ENCODE data around the gene ZNF362. TPM values are rescaled to one million over a fixed set of nuclear protein-coding genes. Genes with fewer than 3 reads are reported as not detected.

The ZNF362 gene
- total and polyA plus RNA-seq, 10 of the 15 experiments (the other 5 are each of a cell fraction or from before 2014, with no cell fraction given) = 0.74 to 22.8 (median 7.4) TPM

DNA sequence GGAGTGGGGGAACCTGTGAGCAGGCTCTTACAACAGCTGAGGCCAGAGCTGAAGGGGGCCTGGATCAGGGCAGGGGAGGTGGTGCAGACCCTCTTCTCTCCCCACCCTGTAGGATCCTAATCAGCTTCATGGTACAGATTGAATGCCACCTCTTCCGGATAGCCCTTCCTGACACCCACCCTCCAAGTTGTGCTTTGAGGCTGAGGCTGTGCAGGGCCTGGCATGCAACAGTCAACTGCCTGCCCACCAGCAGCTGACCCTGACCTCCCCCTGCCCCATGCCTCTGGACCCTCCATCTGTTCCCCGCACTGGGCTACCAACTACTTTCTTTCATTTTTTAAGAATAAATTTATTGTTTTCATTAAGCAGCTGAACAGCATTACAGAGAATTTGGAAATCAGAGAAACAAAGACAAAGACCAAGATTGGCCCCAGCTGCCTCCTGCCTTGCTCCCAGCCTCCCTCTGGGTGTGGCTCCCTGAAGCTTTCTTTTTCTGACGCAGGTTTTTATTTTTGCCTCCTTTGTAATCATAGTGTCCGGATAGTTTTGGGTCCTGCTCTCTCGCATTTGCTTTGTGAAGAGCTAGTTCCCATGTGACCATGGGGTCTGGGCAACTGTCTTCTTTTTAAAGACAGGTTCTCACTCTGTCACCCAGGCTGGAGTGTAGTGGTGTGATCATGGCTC lies 12.8 kb downstream of the ZNF362 start:
- Histone ChIP-seq H3K27me3 (replicated peaks in 1 of 2; ENCODE audit: control insufficient read depth in 2 of 2, insufficient read depth in 2 of 2, low read length in 1 of 2) (no peaks in the 10 kb centered on the region), H3K4me2 (ENCODE audit: control insufficient read depth, insufficient read depth) (no peak overlapping the region), H3K36me3 (ENCODE audit: control insufficient read depth in 2 of 2, insufficient read depth in 2 of 2, low read length in 1 of 2) (no peaks in the 10 kb centered on the region; a peak in 1 of 4 replicates), H2AFZ (ENCODE audit: control insufficient read depth, low read depth, low read length) (no peak overlapping the region), H3K9me3 (replicated peaks; ENCODE audit: control insufficient read depth, insufficient read depth, low read length) (no peaks in the 10 kb centered on the region), H3K79me2 (ENCODE audit: control insufficient read depth, insufficient read depth, low read length) (no peaks in the 10 kb centered on the region), H3K9ac (ENCODE audit: control insufficient read depth, insufficient read depth, low read length) (no peak overlapping the region), H3K27ac (ENCODE audit: control insufficient read depth, insufficient read depth) (no peak overlapping the region), H3K4me1 (ENCODE audit: control insufficient read depth, insufficient read depth, low read length) (no peaks in the 10 kb centered on the region; the same call in 1 of the 2 replicates), H3K4me3 (no peak overlapping the region), H4K20me1 (ENCODE audit: control insufficient read depth, insufficient read depth) (no peaks in the 10 kb centered on the region; the same call in 1 of the 2 replicates)
- SMC1A ChIA-PET (ENCODE audit: uncharacterized antibody, unreplicated experiment) = interaction anchor here (0.9 to 1.5 kb wide), 2 partner anchors 11 to 26 kb away, joined by 3 to 4 read pairs; no protein-coding TSS in a partner anchor
- POLR2A ChIA-PET = no interaction called here
- intact Hi-C loops (cut with micrococcal nuclease; ENCODE audit: unreplicated experiment) = no loop called here
- DNase-seq (ENCODE audit: low read depth, low spot score) (no peak), ATAC-seq (no peak), FAIRE-seq (no peak)
- RAD21 ChIA-PET (ENCODE audit: unreplicated experiment) = interaction anchor here (0.8 kb wide), 1 partner anchor 12 kb away, joined by 3 read pairs; no protein-coding TSS in a partner anchor
- WGBS (ENCODE audit: insufficient coverage, insufficient replicate concordance, low lambda C conversion rate, missing lambda C conversion rate) = 86% methylated on average over 5 of the region's 5 CpGs
- in situ Hi-C loops (cut with MboI) = no loop called here
- CTCF ChIA-PET = no interaction called here
- no TSS peak for BruUV-seq (replicated peaks)
- TF ChIP-seq NR2F1 (conservative IDR thresholded peaks at IDR 0.05) = no peak
- TF ChIP-seq, protein P1, sequence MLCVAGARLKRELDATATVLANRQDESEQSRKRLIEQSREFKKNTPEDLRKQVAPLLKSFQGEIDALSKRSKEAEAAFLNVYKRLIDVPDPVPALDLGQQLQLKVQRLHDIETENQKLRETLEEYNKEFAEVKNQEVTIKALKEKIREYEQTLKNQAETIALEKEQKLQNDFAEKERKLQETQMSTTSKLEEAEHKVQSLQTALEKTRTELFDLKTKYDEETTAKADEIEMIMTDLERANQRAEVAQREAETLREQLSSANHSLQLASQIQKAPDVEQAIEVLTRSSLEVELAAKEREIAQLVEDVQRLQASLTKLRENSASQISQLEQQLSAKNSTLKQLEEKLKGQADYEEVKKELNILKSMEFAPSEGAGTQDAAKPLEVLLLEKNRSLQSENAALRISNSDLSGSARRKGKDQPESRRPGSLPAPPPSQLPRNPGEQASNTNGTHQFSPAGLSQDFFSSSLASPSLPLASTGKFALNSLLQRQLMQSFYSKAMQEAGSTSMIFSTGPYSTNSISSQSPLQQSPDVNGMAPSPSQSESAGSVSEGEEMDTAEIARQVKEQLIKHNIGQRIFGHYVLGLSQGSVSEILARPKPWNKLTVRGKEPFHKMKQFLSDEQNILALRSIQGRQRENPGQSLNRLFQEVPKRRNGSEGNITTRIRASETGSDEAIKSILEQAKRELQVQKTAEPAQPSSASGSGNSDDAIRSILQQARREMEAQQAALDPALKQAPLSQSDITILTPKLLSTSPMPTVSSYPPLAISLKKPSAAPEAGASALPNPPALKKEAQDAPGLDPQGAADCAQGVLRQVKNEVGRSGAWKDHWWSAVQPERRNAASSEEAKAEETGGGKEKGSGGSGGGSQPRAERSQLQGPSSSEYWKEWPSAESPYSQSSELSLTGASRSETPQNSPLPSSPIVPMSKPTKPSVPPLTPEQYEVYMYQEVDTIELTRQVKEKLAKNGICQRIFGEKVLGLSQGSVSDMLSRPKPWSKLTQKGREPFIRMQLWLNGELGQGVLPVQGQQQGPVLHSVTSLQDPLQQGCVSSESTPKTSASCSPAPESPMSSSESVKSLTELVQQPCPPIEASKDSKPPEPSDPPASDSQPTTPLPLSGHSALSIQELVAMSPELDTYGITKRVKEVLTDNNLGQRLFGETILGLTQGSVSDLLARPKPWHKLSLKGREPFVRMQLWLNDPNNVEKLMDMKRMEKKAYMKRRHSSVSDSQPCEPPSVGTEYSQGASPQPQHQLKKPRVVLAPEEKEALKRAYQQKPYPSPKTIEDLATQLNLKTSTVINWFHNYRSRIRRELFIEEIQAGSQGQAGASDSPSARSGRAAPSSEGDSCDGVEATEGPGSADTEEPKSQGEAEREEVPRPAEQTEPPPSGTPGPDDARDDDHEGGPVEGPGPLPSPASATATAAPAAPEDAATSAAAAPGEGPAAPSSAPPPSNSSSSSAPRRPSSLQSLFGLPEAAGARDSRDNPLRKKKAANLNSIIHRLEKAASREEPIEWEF (IDR thresholded peaks at IDR 0.05; ENCODE audit: insufficient replicate concordance, low read depth, low read length) = no peak
- TF ChIP-seq GATAD2B (conservative IDR thresholded peaks at IDR 0.05; ENCODE audit: low read depth) = no peak
- TF ChIP-seq HCFC1 (IDR thresholded peaks at IDR 0.05; ENCODE audit: low read length) = no peak
- TF ChIP-seq CBX3 (IDR thresholded peaks at IDR 0.05; ENCODE audit: borderline replicate concordance, low read depth) = no peak
- no peak for TF ChIP-seq SMAD1 (IDR thresholded peaks at IDR 0.05; ENCODE audit: low read depth, partially characterized antibody)
- no peak for TF ChIP-seq ASH2L (IDR thresholded peaks at IDR 0.05; ENCODE audit: borderline replicate concordance, low read depth)
- no peak for TF ChIP-seq FOXK2 (IDR thresholded peaks at IDR 0.05)
- TF ChIP-seq, protein P2, sequence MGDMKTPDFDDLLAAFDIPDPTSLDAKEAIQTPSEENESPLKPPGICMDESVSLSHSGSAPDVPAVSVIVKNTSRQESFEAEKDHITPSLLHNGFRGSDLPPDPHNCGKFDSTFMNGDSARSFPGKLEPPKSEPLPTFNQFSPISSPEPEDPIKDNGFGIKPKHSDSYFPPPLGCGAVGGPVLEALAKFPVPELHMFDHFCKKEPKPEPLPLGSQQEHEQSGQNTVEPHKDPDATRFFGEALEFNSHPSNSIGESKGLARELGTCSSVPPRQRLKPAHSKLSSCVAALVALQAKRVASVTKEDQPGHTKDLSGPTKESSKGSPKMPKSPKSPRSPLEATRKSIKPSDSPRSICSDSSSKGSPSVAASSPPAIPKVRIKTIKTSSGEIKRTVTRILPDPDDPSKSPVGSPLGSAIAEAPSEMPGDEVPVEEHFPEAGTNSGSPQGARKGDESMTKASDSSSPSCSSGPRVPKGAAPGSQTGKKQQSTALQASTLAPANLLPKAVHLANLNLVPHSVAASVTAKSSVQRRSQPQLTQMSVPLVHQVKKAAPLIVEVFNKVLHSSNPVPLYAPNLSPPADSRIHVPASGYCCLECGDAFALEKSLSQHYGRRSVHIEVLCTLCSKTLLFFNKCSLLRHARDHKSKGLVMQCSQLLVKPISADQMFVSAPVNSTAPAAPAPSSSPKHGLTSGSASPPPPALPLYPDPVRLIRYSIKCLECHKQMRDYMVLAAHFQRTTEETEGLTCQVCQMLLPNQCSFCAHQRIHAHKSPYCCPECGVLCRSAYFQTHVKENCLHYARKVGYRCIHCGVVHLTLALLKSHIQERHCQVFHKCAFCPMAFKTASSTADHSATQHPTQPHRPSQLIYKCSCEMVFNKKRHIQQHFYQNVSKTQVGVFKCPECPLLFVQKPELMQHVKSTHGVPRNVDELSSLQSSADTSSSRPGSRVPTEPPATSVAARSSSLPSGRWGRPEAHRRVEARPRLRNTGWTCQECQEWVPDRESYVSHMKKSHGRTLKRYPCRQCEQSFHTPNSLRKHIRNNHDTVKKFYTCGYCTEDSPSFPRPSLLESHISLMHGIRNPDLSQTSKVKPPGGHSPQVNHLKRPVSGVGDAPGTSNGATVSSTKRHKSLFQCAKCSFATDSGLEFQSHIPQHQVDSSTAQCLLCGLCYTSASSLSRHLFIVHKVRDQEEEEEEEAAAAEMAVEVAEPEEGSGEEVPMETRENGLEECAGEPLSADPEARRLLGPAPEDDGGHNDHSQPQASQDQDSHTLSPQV (IDR thresholded peaks at IDR 0.05) = no peak
- no peak for TF ChIP-seq DPF2 (IDR thresholded peaks at IDR 0.05)

Data from GM12878 (cell line).